22Rv1 (cell line): ENCODE results near the gene JADE2.
"Not testable (repeated sequence)": the region's sequence is repeated elsewhere in the genome, so short reads cannot be mapped to it uniquely, and the experiment has no call there.

ENCODE experiments used
- H3K27ac ChIP-seq: fragments of 450-650 bp; 2 replicates; pipeline ENCODE4 v1.5.1; 2017
- CTCF ChIP-seq: fragments of 450-650 bp; IDR thresholded peaks from 2 replicates; pipeline ENCODE4 v1.5.1; 2017; ENCODE audit warnings: mild to moderate bottlenecking
- ZFX ChIP-seq: fragments of 450-650 bp; IDR thresholded peaks from 2 replicates; pipeline ENCODE4 v1.6.1; 2017; ENCODE audit warnings: antibody characterized with exemption, borderline replicate concordance

Gene JADE2

GRCh38 chr5:134555223-134555889, 29.9 kb downstream of the JADE2 start:
- TF ChIP-seq CTCF (no peak), ZFX (no peak)
- H3K27ac ChIP-seq, result peak overlapping the region; percentile 43

GRCh38 chr5:134555890-134556311, 30.4 kb downstream of the JADE2 start:
- TF ChIP-seq CTCF (no peak), ZFX (no peak)
- peak overlapping the region; percentile 43 for H3K27ac ChIP-seq

GRCh38 chr5:134556588-134556987, 31.1 kb downstream of the JADE2 start:
- not testable (repeated sequence) for H3K27ac ChIP-seq

GRCh38 chr5:134556994-134557393, 31.5 kb downstream of the JADE2 start:
- no peak overlapping the region for H3K27ac ChIP-seq

GRCh38 chr5:134559672-134560071, 34.2 kb downstream of the JADE2 start:
- TF ChIP-seq ZFX, result no peak
- no peak for TF ChIP-seq CTCF

More at GRCh38 chr5:134556994-134557393, 31.5 kb downstream of the JADE2 start:
- TF ChIP-seq CTCF (no peak), ZFX (no peak)

GRCh38 chr5:134560698-134561097, 35.2 kb downstream of the JADE2 start:
- TF ChIP-seq ZFX, result no peak
- no peak for TF ChIP-seq CTCF
- H3K27ac ChIP-seq, result no peak overlapping the region

More at GRCh38 chr5:134559672-134560071, 34.2 kb downstream of the JADE2 start:
- H3K27ac ChIP-seq, result no peak overlapping the region

- no peak overlapping the region for H3K27ac ChIP-seq
Observed at GRCh38 chr5:134561871-134562296, 36.4 kb downstream of the JADE2 start.

More at GRCh38 chr5:134561871-134562296, 36.4 kb downstream of the JADE2 start:
- TF ChIP-seq ZFX (no peak), CTCF (peak; percentile 43)
